G401.6 (cell line): Measurements from ENCODE around the gene TYMP.
A peak's percentile ranks its signal among the peaks of the same experiment; 100 is the strongest.
"Not testable (repeated sequence)": the region's sequence is repeated elsewhere in the genome, so short reads cannot be mapped to it uniquely, and the experiment has no call there.

ENCODE experiments used
- FAIRE-seq: peaks from 2 replicates; lab custom pipeline; 2012; peaks lifted over from hg19 to GRCh38; lab: Jason Lieb, UNC

The TYMP gene

GRCh38 chr22:50537765-50538164, 8.0 kb upstream of the TYMP start:
- no peak for FAIRE-seq

- no peak for FAIRE-seq
These were observed 6.4 kb upstream of the TYMP start for GRCh38 chr22:50536226-50536625.

GRCh38 chr22:50535113-50535512, 5.3 kb upstream of the TYMP start:
- no peak for FAIRE-seq

GRCh38 chr22:50533856-50534711, 4.3 kb upstream of the TYMP start:
- FAIRE-seq = not testable (repeated sequence)

- no peak for FAIRE-seq
These were observed 3.3 kb upstream of the TYMP start for GRCh38 chr22:50532824-50533796.

- no peak for FAIRE-seq
These were observed 2.3 kb upstream of the TYMP start for GRCh38 chr22:50531962-50532674.

GRCh38 chr22:50531546-50531961, 1.7 kb upstream of the TYMP start:
- FAIRE-seq = no peak

- FAIRE-seq = no peak
These were observed 1.2 kb upstream of the TYMP start for GRCh38 chr22:50530877-50531545.

GRCh38 chr22:50530580-50530876, 716 bp upstream of the TYMP start:
- FAIRE-seq = no peak

GRCh38 chr22:50529416-50529896, 356 bp downstream of the TYMP start:
- FAIRE-seq = no peak

- no peak for FAIRE-seq
These were observed 963 bp downstream of the TYMP start for GRCh38 chr22:50528682-50529415.

- FAIRE-seq = no peak
These were observed 1.7 kb downstream of the TYMP start for GRCh38 chr22:50527921-50528681.

GRCh38 chr22:50526834-50527801, 2.7 kb downstream of the TYMP start:
- FAIRE-seq = no peak

- FAIRE-seq = no peak
These were observed 3.5 kb downstream of the TYMP start for GRCh38 chr22:50526108-50526833.

- no peak for FAIRE-seq
These were observed 4.0 kb downstream of the TYMP start for GRCh38 chr22:50525858-50526107.

GRCh38 chr22:50525104-50525857, 4.5 kb downstream of the TYMP start, which contains the start of gene SCO2:
Gene SCO2 (minus strand): TSS chr22:50525598. CDS start chr22:50524411, 1,187 bp downstream.
- peak; percentile 89 for FAIRE-seq

GRCh38 chr22:50524676-50525103, 5.1 kb downstream of the TYMP start:
- FAIRE-seq = no peak
